Neutrophil (primary cell): ENCODE measurements around the gene MUC3A.
A peak's percentile ranks its signal among the peaks of the same experiment; 100 is the strongest.

Experiments used
- H3K27ac ChIP-seq: fragments of 200-600 bp; sonication (generic); 2 replicates; pipeline ENCODE4 v1.5.1; 2016; ENCODE audit warnings: mild to moderate bottlenecking, moderate library complexity
- H3K27me3 ChIP-seq: fragments of 200-600 bp; sonication (generic); 2 replicates; pipeline ENCODE4 v1.6.0; 2016; ENCODE audit warnings: mild to moderate bottlenecking
- H3K36me3 ChIP-seq: fragments of 200-600 bp; sonication (generic); 2 replicates; pipeline ENCODE4 v1.5.1; 2017
- H3K4me1 ChIP-seq, 2 experiments: fragments of 200-600 bp in 1 of 2; sonication (generic) in 1 of 2; 1 replicate in 1 of 2; 2 replicates in 1 of 2; pipeline versions ENCODE4 v1.5.1 to v1.6.1; 2013 to 2016; ENCODE audit warnings: low read depth in 1 of 2, low read length in 1 of 2, mild to moderate bottlenecking in 1 of 2, moderate library complexity in 1 of 2; ENCODE audit not compliant: control insufficient read depth in 1 of 2, insufficient read depth in 1 of 2
- H3K4me3 ChIP-seq, 2 experiments: fragments of 200-600 bp in 1 of 2; sonication (generic) in 1 of 2; 1 replicate in 1 of 2; 2 replicates in 1 of 2; pipeline ENCODE4 v1.5.1; 2013 to 2016; ENCODE audit warnings: low read depth in 1 of 2, low read length in 1 of 2, mild to moderate bottlenecking in 1 of 2, moderate library complexity in 1 of 2
- H3K9me3 ChIP-seq: fragments of 200-600 bp; sonication (generic); 2 replicates; pipeline ENCODE4 v1.5.1; 2016
- CTCF ChIP-seq: fragments of 200-600 bp; sonication (generic); IDR thresholded peaks from 2 replicates; pipeline ENCODE4 v1.5.1; 2016; ENCODE audit warnings: antibody characterized with exemption

Gene MUC3A

GRCh38 chr7:100963386-100963785, 14.1 kb downstream of the MUC3A start:
- Histone ChIP-seq H3K4me1 (peaks cover 4 to 12% of the 10 kb centered on the region in 2 experiments), H3K27me3 (peaks cover 77% of the 10 kb centered on the region), H3K27ac (no peak overlapping the region), H3K36me3 (no peaks in the 10 kb centered on the region), H3K4me3 (no peak overlapping the region), H3K9me3 (no peaks in the 10 kb centered on the region)
- TF ChIP-seq CTCF = no peak

GRCh38 chr7:100963874-100964273, 14.5 kb downstream of the MUC3A start:
- H3K27me3 ChIP-seq = peaks cover 82% of the 10 kb centered on the region
- H3K9me3 ChIP-seq = no peaks in the 10 kb centered on the region
- H3K4me3 ChIP-seq = no peak overlapping the region
- TF ChIP-seq CTCF = no peak
- no peak overlapping the region for H3K27ac ChIP-seq
- peaks cover 4 to 12% of the 10 kb centered on the region in 2 experiments for H3K4me1 ChIP-seq
- no peaks in the 10 kb centered on the region for H3K36me3 ChIP-seq

GRCh38 chr7:100964630-100965029, 15.3 kb downstream of the MUC3A start:
- Histone ChIP-seq H3K4me1 (peaks cover 4 to 12% of the 10 kb centered on the region in 2 experiments), H3K27me3 (peaks cover 89% of the 10 kb centered on the region), H3K36me3 (no peaks in the 10 kb centered on the region), H3K9me3 (no peaks in the 10 kb centered on the region), H3K27ac (no peak overlapping the region), H3K4me3 (no peak overlapping the region)
- no peak for TF ChIP-seq CTCF

GRCh38 chr7:100965045-100965722, 15.8 kb downstream of the MUC3A start:
- H3K4me3 ChIP-seq = no peak overlapping the region

GRCh38 chr7:100965723-100966541, 16.6 kb downstream of the MUC3A start:
- Histone ChIP-seq H3K4me1 (peaks cover 4 to 12% of the 10 kb centered on the region in 2 experiments), H3K27ac (peak overlapping the region; percentile 15), H3K4me3 (peak overlapping the region in 1 of 2 experiments; percentile 35), H3K27me3 (peaks cover 82% of the 10 kb centered on the region), H3K9me3 (no peaks in the 10 kb centered on the region), H3K36me3 (no peaks in the 10 kb centered on the region)
- TF ChIP-seq CTCF = peak; percentile 11

More at GRCh38 chr7:100965045-100965722, 15.8 kb downstream of the MUC3A start:
- Histone ChIP-seq H3K9me3 (no peaks in the 10 kb centered on the region), H3K27me3 (peaks cover 89% of the 10 kb centered on the region), H3K36me3 (no peaks in the 10 kb centered on the region), H3K27ac (no peak overlapping the region), H3K4me1 (peaks cover 4 to 12% of the 10 kb centered on the region in 2 experiments)
- TF ChIP-seq CTCF = no peak
